Measurements from ENCODE around the gene NT5C.
"Not testable (repeated sequence)": the region's sequence is repeated elsewhere in the genome, so short reads cannot be mapped to it uniquely, and the experiment has no call there.

The NT5C gene

DNA sequence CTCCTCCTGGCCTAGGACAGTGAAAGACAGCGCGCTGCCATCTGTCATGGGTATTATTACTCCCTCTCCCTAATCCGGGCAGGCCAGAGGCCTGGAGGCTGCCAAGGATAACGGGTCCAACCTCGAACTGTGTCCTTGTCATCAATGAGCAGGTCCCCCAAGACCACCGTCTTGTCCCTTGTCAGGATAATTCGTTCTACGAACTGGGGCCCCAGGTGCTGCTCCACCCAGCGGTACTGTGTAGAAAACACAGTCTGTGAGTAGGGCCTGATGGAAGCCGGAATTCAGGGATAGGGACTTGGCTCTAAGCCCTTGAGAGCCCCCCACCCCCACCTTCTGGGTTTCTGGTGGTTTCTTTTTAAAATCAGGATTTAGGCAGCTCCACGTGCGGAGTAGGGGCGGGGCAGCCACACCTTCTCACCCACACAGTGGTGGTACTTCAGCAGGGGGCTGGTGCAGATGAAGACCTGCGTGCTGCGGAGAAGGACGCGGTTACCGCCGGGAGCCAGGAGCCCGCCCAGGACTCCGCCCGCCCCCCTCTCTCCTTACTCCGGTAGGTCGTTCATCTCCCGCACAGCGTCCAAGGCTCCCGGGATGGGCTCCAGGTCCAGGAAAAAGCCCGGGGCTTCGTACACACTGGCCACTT is 787 bp downstream of the NT5C start:
- TF ChIP-seq, protein P1, sequence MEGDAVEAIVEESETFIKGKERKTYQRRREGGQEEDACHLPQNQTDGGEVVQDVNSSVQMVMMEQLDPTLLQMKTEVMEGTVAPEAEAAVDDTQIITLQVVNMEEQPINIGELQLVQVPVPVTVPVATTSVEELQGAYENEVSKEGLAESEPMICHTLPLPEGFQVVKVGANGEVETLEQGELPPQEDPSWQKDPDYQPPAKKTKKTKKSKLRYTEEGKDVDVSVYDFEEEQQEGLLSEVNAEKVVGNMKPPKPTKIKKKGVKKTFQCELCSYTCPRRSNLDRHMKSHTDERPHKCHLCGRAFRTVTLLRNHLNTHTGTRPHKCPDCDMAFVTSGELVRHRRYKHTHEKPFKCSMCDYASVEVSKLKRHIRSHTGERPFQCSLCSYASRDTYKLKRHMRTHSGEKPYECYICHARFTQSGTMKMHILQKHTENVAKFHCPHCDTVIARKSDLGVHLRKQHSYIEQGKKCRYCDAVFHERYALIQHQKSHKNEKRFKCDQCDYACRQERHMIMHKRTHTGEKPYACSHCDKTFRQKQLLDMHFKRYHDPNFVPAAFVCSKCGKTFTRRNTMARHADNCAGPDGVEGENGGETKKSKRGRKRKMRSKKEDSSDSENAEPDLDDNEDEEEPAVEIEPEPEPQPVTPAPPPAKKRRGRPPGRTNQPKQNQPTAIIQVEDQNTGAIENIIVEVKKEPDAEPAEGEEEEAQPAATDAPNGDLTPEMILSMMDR (IDR thresholded peaks at IDR 0.05; ENCODE audit: low read depth, low read length), result peak; percentile 49; the same call in 1 of the 2 replicates
- peak overlapping the region; percentile 75 for H3K4me3 ChIP-seq (ENCODE audit: low read depth, low read length)

DNA sequence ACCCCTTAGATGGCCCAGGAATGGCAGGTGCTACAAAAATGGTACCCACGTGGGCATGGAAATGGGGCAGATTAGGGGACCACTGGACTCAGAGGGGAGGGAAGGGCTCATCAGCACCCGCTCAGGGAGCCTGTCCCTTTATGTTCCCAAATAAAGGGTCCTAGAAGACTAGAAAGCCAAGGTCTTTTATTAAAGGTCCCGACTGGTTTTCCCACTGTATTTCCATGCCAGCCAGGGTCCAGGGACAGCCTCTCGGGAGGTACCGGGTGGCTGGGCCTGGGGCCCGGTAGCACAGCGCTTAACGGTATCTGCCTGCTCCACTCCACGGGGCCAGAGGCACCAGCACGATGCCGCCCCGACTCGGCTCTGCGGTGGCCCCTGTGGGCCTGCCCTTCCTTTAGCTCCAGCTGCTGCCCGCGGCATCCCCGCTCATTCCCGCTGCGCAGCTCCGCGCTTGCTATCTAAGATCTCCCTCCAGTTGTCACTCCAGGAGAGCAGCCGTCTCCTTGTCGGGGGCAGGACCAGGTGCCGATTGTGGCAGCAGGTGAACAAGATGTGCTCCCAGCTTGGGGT is 1.4 kb downstream of the NT5C start:
- TF ChIP-seq, protein P1 (IDR thresholded peaks at IDR 0.05; ENCODE audit: low read depth, low read length), result no peak
- peak overlapping the region; percentile 75 for H3K4me3 ChIP-seq (ENCODE audit: low read depth, low read length)

DNA sequence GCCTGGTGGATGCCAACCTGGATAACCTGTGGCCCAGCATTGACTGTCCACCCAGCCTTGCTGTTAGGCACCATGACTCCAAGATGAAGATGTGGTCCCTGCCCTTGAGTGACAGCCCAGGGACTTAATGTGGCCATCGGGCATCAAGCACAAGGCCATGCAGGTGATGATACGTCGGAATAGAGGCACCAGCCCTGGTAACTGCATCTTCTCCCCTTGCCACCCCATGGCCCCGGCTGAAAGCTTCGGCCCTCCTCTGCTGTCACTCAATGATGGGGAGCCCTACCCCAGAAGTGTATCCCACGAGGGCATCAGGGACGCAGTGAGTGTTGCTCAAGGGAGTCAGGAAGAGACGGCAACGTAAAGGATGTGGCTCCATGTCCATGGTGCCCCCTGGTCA is 2.0 kb downstream of the NT5C start:
- TF ChIP-seq, protein P1 (IDR thresholded peaks at IDR 0.05; ENCODE audit: low read depth, low read length), result no peak
- H3K4me3 ChIP-seq (ENCODE audit: low read depth, low read length), result no peak overlapping the region

DNA sequence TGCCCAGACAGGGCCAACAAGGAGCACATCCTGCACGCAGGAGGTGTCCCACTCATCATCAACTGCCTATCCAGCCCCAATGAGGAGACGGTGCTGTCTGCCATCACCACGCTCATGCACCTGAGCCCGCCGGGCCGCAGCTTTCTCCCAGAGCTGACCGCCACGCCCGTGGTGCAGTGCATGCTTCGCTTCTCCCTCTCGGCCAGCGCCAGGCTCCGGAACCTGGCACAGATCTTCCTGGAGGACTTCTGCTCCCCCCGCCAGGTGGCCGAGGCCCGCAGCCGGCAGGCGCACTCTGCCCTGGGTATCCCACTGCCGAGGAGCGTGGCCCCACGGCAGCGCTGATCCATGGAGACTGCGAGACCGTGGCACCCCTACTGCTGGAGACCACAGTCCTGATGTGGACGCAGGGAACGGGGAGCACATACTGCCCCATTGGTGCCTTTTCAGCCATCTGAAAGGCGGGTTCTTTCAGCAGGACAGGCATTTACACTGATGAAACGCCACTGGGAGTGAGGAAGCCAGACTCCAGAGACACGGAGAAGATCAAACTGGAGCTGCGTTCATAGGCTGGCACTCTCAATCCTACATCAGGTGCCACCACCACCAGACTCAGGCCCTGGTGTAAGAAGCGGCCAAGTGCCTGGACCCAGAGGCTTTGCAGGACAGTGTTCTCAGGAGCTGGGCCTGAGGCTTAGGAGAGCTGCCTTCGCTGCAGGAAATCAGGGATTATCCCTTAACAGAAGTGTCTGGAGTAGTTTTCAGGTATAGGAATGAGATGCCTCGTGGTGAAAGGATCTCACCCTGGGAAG is 2.6 kb downstream of the NT5C start:
- TF ChIP-seq, protein P1 (IDR thresholded peaks at IDR 0.05; ENCODE audit: low read depth, low read length), result no peak
- no peak overlapping the region for H3K4me3 ChIP-seq (ENCODE audit: low read depth, low read length)

DNA sequence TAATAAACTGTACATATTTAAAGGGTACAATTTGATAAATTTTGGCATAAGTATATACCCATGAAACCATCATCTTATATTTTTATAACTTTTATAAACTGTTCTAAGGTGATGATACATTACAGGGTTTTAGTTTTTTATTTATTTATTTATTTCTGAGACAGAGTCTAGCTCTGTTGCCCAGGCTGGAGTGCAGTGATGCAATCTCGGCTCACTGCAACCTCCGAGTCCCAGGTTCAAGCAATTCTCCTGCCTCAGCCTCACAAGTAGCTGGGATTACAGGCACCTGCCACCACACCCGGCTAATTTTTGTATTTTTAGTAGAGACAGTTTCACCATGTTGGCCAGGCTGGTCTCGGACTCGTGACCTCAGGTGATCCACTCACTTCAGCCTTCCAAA is 3.6 kb downstream of the NT5C start:
- not testable (repeated sequence) for H3K4me3 ChIP-seq (ENCODE audit: low read depth, low read length)

DNA sequence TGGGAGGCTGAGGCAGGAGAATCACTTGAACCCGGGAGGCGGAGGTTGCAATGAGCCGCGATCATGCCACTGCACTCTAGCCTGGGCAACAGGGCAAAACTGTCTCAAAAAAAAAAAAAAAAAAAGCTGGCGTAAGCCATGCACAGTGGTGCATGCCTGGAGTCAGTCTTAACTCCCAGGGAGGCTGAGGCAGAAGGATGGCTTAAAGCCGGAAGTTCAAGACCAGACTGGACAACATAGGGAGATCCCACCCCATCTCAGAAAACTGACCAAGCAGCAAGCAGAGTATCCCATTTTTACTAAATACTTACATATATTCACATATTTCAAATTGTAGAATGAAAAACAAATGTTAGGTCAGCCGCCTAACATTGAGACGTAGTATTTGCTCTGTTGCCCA is 4.6 kb downstream of the NT5C start:
- TF ChIP-seq, protein P1 (IDR thresholded peaks at IDR 0.05; ENCODE audit: low read depth, low read length), result no peak
- no peak overlapping the region for H3K4me3 ChIP-seq (ENCODE audit: low read depth, low read length)

DNA sequence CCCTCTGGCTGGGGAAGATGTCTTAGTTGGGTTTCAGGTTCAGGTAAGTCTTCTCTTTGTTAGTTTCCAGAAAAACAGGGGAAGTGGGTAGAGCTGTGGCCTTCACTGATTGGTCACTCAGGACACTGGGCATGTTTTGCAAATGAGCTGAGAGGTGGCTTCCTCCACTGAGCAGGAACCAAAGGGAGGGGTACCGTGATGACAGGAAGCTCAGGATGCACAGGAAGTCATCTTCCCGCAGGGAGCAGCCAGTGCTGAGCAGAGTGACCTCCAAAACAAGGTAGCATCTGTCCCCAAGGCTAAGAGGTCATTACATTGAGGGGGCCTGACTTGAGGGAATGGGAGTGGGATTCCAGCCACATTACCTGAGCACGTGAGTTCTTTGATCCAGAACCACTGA is 5.6 kb downstream of the NT5C start:
- H3K4me3 ChIP-seq (ENCODE audit: low read depth, low read length), result no peak overlapping the region
- TF ChIP-seq, protein P1 (IDR thresholded peaks at IDR 0.05; ENCODE audit: low read depth, low read length), result no peak

All from WI38 (cell line).